Stimulated activated CD4-positive, alpha-beta T cell treated with anti-CD3 and anti-CD28 coated beads, Interleukin-4, amount 100 ng/mL, for 48 hours (primary cell): ENCODE measurements around the gene CST9.

ENCODE experiments used
- DNase-seq, 2 donors: peaks; one replicate each; pipeline ENCODE4 v3.0.0-alpha.2; 2020; ENCODE audit warnings: low read depth in 2 of 2

CST9 gene, protein sequence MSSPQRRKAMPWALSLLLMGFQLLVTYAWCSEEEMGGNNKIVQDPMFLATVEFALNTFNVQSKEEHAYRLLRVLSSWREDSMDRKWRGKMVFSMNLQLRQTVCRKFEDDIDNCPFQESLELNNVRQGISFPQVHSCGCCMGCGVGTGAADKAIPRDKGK

DNA sequence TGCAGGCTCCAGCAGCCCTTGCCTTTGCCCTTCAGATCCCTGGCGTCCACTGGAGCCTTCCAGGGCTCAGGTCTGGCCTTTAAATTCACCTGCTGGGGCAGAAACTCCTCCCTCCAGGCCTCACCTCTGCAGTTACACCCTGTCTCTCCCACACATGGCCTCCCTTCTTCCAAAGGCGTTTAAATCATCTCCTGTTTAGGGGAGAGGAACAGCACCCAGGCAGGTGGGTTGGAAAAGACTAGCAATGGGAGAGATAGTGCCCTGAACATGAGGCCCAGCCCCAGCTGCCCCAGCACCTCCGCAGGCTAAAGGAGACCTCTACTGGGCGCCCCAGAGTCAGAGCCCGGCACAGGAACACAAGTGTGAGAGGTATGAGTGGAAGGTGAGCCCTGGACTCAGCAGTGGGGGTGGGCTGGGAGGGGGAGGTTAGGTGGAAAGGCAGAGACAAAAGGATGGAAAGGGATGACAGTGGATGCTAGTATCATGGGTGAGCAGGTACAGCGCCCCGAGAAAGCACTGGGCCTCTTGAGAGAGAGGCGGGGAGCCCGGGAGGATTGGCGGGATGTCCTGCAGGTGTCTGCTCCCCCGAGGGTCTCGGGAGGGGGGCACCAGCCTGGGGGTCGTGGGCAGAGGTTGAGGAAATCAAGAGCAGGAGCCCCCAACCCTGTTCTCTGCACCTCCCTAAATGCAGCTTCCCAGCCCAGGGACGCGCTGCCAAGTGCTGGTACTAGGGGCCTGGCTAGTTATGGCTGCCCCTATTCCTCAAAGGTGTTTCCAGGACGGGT lies at the start of gene CST9:
Gene CST9 (minus strand): TSS at position 51 of the 785 bp plus-strand sequence. CDS start 53 bp downstream, outside the sequence.
- no peak for DNase-seq

DNA sequence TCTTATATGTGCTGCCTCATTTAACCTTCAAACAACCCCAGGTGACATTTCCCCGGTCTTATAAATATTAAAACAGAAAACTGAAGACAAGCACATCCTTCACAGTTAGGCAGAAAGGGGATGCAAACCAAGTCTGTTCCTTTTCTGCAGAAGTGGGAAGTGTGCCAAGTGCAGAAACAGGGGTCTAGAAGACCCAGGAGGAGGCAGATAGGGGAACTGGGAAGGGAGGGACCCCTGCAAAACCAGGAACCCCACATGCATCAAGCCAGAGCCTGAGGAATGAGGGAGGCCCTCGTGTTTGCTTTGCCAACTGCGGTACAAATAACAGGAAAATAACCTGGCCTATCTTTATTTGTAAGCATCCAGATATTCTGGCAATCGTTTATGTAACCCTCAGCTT lies 49.0 kb upstream of the CST9 start:
- DNase-seq, result no peak

DNA sequence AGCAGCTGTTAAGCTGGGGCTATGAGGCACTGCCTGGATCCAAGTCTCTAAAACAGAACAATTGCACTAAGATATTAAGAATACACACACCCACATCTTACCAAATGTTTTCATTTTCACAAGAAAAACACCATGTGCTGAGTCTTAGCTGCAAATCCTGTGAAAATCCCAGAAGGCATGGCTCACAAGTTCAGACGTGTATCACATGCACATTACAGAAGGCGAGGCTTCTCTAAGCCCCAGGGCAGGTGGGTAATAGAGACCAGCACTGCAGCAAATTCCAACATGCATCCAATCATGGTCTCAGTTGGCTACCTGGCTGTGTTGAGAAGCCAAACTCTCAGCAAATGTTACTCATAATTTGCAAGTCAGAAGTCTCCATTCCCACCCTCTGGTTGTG lies 48.3 kb upstream of the CST9 start:
- no peak for DNase-seq

DNA sequence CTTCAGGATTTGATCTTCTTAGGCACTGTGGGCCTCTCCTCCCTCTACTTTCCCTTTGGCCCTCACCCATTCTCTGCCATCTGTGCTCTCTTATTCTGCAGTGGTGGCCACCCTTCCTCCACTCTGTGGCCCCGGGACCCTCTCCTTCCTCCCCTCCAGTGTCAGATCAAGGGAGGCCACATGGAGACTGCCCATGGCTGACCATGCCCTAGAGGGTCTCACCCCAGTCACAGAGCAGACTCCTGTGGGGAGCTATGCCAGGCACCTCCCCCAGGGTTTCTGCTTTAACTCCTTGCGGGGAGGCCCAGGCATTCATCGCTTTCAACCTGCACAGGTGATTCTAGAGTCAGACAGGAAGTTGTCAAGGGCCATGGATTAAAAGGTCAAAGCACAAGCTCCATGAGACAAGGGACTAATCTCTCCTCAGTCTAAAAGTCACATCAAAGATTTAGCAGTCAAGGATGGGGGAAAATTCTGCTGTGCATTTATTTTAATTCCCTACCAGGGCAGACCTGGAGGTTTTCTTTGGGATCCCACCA lies 47.8 kb upstream of the CST9 start:
- DNase-seq, result no peak

DNA sequence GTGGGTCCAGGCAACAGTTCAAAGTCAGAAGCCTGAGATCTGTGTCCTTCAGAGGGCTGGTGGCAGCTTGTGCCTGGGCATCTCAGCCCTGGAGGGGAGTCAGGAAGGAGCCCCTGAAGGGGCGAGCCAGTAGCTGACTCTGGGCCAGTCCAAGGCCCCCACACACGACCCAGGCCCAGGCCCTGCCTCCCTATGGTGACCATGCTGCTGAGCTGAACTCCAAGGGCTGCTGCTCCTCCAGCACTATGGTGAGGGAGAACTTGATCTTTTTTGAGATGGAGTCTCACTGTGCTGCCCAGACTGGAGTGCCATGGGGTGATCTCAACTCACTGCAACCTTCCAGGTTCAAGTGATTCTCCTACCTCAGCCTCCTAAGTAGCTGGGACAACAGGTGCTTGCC lies 47.2 kb upstream of the CST9 start:
- DNase-seq, result no peak

DNA sequence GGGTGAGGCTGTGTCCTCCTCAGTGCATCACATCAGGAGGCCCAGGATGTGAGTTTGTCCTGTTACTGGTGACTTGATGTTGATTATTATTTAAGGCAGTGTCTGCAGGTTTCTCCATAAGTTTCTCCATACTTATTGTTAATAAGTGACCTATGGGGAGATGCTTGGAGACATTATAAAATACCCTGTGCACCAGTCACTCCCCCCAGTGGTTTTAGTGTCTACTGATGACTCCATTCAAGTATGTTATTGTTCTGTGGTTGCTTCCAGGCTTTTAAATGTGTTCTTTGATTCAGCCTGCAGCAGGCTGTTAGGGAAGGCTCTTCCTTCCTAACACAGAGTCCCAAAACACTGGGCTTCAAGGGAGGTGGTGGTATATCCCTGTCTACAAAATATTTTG lies 46.7 kb upstream of the CST9 start:
- DNase-seq, result no peak

DNA sequence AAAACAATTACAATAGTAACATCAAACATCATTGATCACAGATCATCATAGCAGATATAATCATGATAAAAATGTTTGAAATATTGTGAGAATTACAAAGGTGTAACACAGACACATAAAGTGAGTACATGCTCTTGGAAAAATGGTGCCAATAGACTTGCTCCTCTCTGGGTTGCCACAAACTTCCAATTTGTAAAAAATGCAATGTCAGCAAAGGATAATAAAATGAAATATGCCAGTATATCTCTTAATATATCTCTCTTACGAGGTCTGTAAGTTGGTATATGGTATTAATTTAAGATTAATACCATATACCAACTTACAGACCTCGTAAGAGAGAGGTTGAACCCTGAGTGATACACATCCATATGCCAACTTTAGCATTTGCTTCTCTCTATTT lies 45.4 kb upstream of the CST9 start:
- no peak for DNase-seq

DNA sequence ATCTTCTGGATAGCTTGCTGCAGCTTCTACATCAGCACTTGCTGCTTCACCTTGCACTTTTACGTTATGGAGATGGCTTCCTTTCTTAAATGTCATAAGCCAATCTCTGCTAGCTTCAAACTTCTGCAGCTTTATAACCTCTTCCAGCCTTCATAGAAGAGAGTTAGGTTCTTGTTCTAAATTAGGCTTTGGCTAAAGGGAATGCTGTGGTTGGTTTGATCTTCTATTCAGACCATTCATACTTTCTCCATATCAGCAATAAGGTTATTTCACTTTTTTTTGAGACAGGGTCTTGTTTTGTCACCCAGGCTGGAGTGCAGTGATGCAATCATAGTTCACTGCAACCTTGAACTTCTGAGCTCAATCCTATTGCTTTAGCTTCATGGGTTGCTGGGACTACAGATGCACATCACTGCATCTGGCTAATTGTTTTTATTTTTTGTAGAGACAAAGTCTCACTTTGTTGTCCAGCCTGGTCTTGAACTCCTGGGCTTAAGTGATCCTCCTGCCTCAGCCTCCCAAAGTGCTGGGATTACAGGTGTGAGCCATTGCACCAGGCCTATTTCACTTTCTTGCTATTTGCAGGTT lies 44.2 kb upstream of the CST9 start:
- DNase-seq, result no peak

DNA sequence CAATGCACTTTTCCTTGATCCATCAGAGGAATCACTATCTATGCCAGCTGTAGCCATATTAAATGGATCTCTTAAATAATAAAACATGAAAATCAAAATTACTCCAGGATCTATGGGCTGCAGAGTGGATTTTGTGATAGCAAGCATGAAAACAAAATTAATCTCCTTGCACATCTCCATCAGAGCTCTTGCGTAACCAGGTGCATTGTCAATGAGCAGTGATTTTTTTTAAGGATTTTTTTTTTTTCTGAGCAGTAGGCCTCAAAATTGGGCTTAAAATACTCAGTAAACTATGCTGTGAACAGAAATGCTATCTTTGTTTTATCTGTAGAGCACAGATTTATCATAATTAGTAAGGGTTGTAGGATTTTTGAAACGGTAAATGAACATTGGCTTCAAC lies 43.5 kb upstream of the CST9 start:
- no peak for DNase-seq

DNA sequence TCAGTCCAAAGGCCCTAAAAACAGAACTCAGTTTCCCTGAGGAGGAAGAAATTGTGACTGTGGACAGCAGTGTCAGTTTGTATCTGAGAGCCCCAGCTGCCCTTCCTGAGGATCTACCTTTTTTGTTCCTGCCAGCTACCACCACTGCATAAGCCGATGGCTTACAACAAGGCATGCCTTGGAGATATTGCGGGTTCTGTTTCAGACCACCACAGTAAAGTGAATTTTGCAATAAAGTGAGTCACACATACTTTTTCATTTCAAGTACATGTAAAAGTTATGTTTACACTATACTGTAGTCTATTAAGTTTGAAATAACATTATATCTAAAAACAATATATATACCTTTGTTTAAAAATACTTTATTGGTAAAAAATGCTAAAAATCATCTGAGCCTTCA lies 41.6 kb upstream of the CST9 start:
- DNase-seq, result no peak

DNA sequence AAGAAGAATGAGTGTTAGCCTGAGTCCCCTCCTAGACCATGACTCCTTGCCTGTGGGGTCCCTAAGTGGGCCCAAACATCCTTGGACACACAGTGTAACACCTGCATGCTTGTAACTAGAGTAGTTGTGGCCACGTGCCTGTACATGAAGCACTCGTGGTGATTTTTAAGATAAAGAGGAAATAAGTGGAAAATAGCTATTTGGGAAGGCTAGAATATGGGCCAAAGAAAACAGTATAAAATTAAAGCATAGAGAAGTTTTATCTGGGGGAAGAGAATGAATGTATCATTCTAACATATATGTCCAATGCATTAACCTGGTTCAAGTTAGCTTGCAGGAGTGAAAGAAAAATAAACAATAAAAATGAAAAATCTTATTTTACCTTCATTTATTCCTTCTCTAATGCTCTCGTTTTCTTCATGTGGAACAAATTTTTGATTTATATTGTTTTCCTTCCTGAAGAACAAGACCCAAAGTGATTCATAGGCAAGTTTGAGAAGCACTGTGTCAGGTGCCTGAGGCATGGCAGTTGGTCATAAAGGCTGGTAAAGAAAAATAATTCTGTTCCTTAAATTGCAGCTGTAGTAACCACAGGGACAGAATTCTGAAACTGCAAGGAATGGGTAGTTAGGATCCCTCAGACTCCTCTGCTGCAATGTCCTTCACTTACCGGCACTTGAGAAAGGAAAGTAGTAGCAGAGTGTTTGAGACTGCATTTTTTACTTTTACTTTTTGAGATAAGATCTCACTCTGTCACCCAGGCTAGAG lies 40.6 kb upstream of the CST9 start:
- DNase-seq, result no peak

DNA sequence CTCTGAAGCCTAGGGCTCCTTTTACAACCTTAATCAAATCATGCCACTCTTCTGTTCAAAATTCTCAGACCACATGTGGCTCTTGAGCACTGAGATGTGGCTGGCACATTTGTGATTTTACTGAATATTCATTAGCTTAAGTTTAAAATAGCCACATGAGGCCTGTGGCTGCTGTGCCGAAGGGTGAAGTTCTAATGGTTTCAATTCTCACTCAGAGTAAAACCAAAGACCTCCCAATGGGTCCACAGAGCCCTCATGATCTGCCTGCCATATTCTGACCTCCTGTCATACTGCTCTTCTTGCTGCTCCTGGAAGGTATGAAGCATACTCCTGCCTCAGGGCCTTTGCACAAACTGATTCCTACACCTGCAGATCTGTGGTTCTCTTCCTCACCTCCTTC lies 39.9 kb upstream of the CST9 start:
- no peak for DNase-seq

DNA sequence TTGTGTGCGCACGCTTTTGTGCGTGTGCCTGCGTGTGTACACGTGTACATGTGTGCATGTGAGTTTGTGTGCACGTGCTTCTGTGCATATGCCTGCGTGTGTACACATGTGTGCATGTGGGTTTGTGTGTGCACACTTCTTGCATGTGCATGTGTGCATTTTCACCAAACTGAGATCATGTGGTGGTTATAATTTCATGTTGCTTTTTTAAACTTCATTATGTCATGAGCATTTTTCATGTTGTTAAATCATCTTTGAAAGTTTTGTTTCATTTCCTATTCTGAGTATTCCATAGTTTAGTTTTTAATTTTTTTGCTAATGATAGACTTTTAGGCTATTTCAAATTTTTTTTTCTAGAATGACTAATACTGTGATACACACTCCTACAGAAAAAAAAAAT lies 38.4 kb upstream of the CST9 start:
- DNase-seq, result no peak

DNA sequence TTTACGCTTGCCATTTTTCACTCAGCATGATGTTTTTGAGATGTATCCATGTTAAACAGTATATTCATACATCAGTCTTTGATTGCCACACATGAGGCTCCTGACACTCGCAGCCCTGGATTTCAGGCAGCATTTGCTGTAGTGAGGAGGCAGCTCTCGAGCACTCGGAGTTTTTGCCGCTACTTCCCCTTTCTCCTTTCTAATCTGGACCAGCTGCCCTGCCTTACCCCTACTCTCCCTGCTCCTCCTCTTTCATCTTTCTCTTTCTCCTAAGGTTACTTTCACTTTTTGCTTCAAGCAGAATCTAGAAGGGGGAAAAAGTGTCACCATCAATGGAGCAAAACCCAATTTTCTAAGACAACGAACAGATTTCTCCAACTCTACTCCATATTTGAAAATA lies 37.9 kb upstream of the CST9 start:
- DNase-seq, result no peak

DNA sequence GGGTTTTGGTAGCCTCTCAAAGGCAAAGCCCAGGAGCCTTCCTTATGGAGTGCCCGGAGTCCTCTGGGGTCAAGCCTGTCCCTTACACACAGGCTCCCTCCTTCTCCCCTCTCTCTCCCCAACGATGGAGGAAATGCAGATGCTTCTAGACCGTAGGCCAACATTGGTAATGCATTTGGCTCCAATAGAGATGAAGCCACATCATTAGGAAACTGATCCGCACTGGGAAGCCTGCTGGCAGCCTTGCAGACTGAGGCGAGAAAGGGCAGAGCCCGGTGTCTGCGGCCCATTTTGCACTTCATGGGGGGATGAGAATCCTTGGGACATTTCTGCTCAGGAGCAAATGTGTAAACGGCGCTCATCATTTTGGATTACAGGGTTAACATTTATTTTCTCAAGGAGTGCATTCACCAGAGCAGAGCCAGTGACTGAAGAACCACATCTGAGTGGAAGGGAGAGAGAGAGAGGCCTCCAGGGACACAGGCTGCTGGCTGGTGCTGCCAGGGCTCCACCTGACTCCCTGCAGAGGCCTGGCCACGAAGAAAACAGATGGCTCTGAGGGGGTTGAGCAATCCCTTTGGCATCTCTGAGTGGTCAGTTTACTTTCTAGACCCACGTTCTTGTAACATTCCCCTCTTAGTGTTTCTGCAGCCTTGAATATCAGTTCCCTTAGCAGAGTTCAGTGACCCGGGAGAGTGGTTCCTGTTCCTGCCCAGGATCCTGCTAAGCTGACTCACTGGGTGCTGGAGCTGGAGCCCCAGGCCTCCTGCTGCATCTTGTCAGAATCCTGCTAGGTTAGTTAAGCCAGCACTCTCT lies 36.4 kb upstream of the CST9 start:
- no peak for DNase-seq

DNA sequence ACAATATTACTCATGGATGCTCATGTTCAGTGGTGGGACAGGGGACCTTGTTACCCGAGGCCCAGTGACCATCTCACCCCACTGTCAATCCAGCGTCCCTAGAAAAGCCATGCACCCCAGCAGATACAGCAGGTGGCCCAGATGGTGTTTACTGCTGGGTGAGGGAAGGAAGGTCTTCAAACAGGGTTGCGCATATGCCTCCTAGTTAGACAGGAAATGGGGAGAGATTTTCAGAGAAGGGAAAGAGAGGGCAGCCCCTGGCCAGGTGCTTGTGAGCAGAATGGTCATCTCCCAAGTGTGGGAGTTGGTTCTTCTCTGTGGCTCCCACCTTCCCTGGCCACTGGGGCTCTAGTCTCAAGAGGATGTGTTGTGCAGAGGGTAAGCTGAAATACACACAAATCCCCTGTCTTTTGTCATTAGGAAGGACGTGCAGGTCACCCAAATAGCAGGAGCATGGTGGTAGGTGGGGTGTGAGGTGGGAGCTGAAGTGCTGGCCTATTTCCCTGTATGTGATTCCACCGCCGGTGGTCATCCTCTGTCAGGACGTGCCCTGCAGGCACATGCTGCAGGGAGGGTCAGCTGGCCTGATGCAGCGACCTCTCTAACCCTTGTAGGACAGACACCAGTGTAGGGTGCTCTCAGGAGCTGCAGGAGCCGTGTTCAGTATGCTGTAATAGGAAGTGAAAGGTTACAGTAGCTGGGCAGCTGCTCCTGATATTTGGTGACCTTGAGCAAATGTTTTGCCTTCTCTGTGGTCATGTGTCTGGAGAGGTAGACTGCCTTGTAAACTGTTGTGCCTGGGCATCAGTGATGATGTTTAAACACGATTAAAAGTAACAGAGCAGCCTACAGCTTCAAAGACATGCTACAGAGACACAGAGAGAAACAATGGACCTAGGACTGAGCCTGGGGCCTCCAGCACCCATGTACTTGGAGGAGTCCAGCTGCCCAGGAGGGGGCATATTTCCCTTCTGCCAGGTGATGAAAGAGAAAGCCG lies 35.3 kb upstream of the CST9 start:
- no peak for DNase-seq

DNA sequence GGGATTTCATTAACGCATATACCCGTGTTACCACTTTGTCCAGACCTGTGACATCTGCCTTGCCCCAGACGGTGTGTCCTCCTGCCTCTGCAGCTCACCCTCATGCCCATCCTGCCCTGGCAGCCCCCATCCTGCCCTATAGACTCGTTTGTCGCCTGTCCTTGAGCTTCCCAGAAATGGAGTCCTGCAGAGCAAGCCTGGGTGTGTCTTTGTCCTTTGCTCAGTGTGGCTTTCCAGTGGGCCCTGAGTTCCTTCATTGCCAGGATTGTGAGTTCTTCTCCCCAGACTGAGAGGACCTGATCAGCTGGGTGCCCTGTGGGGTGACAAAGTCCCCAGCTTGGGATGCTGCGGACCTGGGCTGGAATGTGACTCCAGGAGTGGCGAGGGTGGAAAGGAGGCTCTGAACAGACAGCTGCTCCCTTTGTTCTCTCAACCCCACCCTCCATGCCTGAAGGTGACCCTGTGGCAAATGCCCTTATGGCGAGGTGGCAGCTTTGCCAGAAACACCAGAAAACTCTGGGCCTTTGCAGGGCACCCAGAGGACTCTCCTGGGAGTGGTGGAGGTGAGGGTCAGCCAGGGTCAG lies 34.4 kb upstream of the CST9 start:
- no peak for DNase-seq

DNA sequence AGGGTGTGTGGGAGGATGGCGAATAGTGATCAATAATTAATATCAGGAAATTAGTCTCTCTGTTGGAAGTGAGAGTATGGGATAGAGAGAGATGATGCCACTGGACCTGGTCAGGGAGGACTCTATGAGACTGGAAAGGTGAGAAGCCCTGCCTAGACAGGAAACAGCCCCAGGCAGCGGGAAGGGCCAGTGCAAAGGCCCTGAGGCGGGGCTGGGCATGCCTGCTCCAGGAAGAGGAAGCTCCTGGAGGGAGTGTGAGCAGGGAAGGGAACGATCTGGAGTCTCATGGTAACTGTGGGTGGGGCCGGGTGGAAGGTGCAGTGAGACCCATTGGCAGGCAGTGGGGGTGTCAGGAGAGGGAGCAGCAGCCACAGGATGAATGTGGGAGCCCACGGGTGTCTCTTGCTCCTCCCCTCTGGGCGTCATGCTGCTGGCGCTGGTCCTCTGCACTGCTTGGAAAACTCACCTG lies 33.8 kb upstream of the CST9 start:
- DNase-seq, result no peak

DNA sequence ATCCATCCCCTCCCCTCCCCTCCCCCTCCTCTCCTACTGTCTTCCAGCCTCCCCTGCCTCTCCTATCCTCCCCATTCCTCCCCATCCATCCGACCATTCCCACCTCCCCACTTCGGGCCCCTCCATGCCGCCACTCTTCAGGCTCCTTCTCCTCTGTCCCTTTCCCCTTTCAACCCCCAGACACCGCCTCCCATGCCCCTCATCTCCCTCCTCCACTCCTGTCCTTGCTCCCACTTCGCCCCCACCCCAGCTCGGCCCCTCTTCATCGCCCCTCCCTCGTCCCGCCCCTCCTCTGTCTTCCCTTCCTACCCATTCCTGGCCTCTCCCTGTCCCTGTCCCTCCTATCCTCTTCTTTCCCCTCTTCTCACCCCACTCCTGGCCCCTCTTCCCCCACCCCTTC lies 32.6 kb upstream of the CST9 start:
- no peak for DNase-seq
